ENCODE measurements around the gene HECTD4.

Gene HECTD4

GRCh38 chr12:112239020-112239419 is 143.2 kb downstream of the HECTD4 start:
- in situ Hi-C loops (cut with MboI; ENCODE audit: low pct_unique_long_range_greater_than_20kb, low sequenced_read_pairs, unreplicated experiment) = no loop called here
- no peak for DNase-seq (ENCODE audit: low spot score)
- TF ChIP-seq CTCF (IDR thresholded peaks at IDR 0.05; ENCODE audit: extremely low read depth, insufficient read depth, missing control alignments) = no peak

DNA sequence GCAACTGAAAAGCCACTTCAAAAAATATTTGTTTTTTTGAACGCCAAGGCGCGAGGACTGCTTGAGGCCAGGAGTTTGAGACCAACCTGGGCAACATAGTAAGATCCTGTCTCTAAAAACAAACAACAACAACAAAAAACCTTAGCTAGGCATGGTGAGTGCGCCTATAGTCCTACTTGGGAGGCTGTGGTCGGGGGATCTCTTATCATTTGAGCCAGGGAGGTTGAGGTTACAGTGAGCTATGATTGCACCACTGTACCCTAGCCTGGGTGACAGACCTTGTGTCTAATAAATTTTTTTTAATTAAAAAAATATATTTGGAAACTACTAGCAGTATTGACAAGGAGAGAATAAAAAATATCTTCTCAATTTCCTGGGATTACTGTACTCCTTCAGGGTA is 143.8 kb downstream of the HECTD4 start:
- DNase-seq (ENCODE audit: low spot score) = no peak
- no peak for TF ChIP-seq CTCF (IDR thresholded peaks at IDR 0.05; ENCODE audit: extremely low read depth, insufficient read depth, missing control alignments)
- in situ Hi-C loops (cut with MboI; ENCODE audit: low pct_unique_long_range_greater_than_20kb, low sequenced_read_pairs, unreplicated experiment) = no loop called here

DNA sequence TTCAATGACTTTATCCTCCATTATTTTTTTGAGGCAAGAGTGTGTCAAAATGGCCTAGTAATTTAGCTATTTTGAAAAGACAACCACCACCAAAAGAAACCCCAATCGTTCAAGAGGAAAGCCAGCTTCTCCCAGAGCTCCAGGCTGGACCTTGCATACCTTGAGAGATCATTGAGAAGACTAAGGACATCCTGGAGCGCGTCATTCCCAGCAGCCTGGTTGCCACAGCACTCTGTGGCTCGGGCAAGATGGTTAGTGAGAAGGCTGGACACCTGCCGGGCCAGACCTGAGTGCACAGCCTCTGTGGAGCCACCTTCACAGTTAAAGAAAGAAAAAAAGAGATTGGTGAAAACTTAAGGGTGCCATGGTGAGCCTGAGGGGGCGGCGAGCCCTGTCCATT is 145.4 kb downstream of the HECTD4 start:
- TF ChIP-seq CTCF (IDR thresholded peaks at IDR 0.05; ENCODE audit: extremely low read depth, insufficient read depth, missing control alignments) = no peak
- DNase-seq (ENCODE audit: low spot score) = no peak
- in situ Hi-C loops (cut with MboI; ENCODE audit: low pct_unique_long_range_greater_than_20kb, low sequenced_read_pairs, unreplicated experiment) = no loop called here

DNA sequence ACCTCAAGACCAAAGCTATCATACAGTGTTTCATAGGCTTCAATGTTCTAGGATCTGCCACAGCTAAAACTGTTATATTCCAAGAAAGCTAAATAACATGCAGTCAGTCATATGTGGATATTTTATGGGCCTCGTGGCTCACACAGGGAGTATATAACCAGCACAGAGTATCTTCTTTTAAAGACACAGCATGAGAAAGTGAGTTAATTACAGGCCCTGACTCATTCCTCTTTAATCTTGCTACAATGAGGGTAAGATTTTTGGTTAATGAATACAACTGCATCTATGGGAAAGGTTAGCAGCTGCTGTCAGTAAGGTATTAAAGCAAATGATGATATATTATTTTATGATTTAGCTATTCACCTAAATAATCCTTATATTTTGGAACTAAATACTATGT is 145.8 kb downstream of the HECTD4 start:
- no peak for DNase-seq (ENCODE audit: low spot score)
- in situ Hi-C loops (cut with MboI; ENCODE audit: low pct_unique_long_range_greater_than_20kb, low sequenced_read_pairs, unreplicated experiment) = no loop called here
- no peak for TF ChIP-seq CTCF (IDR thresholded peaks at IDR 0.05; ENCODE audit: extremely low read depth, insufficient read depth, missing control alignments)

DNA sequence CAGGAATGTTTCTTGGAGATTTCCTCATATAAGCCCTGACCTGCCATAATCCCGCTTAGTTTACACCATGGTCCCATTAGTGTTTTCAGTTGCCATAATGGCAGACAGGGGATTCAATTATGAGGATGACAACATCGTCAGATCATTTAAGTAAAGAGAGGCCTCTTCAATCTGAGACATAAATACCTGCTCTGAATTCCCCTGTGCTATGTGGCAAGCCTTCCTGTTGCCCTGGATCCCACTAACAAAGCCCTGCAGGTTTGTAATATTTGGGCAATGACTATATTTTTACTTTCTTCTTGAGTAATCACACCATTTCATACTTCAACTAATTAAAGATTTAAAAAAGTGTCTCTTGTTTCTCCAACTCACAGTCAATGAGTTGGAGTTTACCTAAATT is 147.9 kb downstream of the HECTD4 start:
- no peak for TF ChIP-seq CTCF (IDR thresholded peaks at IDR 0.05; ENCODE audit: extremely low read depth, insufficient read depth, missing control alignments)
- in situ Hi-C loops (cut with MboI; ENCODE audit: low pct_unique_long_range_greater_than_20kb, low sequenced_read_pairs, unreplicated experiment) = no loop called here
- no peak for DNase-seq (ENCODE audit: low spot score)

DNA sequence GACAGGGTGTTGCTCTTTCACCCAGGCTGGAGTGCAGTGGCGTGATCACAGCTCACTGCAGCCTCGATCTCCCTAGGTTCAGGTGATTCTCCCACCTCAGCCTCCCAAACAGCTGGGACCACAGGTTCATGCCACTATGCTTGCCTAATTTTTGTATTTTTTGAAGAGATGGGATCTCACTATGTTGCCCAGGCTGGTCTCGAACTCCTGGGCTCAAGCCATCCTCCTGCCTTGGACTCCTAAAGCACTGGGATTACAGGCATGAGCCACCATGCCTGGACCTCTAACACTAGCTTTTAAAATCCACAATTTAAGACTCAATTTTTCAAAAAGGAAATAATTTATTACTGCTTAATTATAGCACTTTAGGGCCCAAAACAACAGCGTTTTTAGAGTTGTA is 149.0 kb downstream of the HECTD4 start:
- TF ChIP-seq CTCF (IDR thresholded peaks at IDR 0.05; ENCODE audit: extremely low read depth, insufficient read depth, missing control alignments) = no peak
- no peak for DNase-seq (ENCODE audit: low spot score)
- in situ Hi-C loops (cut with MboI; ENCODE audit: low pct_unique_long_range_greater_than_20kb, low sequenced_read_pairs, unreplicated experiment) = no loop called here

DNA sequence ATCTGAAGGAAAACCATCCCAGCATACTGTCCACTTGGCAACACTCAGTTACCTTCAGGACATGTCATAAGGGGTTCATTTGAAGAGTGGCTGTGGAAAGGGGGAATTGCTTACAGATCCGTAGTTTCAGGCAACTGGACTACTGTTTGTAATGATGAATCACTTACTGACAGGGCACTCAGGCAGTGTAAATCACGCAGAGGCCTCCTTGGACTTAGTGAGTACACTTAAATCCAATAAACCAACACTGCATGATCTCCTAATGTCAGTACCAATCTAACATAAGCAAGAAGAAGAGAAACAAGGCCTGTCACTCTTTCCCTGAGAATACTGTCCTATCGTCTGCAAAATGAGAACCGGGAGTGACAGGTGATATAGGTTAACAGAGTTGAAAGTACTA is 152.1 kb downstream of the HECTD4 start:
- no peak for DNase-seq (ENCODE audit: low spot score)
- in situ Hi-C loops (cut with MboI; ENCODE audit: low pct_unique_long_range_greater_than_20kb, low sequenced_read_pairs, unreplicated experiment) = no loop called here
- TF ChIP-seq CTCF (IDR thresholded peaks at IDR 0.05; ENCODE audit: extremely low read depth, insufficient read depth, missing control alignments) = no peak

Measured in GM13977 (cell line).